Kidney epithelial cell (primary cell): ENCODE results near the gene SGO2. TPM values are rescaled to one million over a fixed set of nuclear protein-coding genes. Genes with fewer than 3 reads are reported as not detected.
A peak's percentile ranks its signal among the peaks of the same experiment; 100 is the strongest.

Source experiments
- DNase-seq: peaks from one replicate; pipeline ENCODE4 v3.0.0-alpha.2; 2010; ENCODE audit warnings: low read depth
- H3K27me3 ChIP-seq: 2 replicates; pipeline ENCODE4 v1.6.0; 2011; ENCODE audit warnings: low read length; ENCODE audit not compliant: control insufficient read depth, insufficient read depth
- H3K36me3 ChIP-seq: 2 replicates; pipeline ENCODE4 v1.5.1; 2011; ENCODE audit warnings: low read length; ENCODE audit not compliant: control insufficient read depth, insufficient read depth
- H3K4me3 ChIP-seq: 2 replicates; pipeline ENCODE4 v1.5.1; 2011; ENCODE audit warnings: low read depth, mild to moderate bottlenecking, control low read depth, low read length
- total RNA-seq: library from RNA; depleted of rRNA; stranded (reverse); fragments of >200 nt; gene quantifications from 2 replicates; pipeline ENCODE4 v1.2.3, GENCODE V29; 2015
- TF ChIP-seq, protein P1 (sequence below): IDR thresholded peaks from 2 replicates; pipeline ENCODE4 v1.5.1; 2011; ENCODE audit warnings: mild to moderate bottlenecking, moderate library complexity, low read length, control low read depth, inconsistent platforms; ENCODE audit not compliant: insufficient read depth, poor library complexity, severe bottlenecking

Gene SGO2
- total RNA-seq, 1 donor from 2014 or later: 5.4 TPM

DNA sequence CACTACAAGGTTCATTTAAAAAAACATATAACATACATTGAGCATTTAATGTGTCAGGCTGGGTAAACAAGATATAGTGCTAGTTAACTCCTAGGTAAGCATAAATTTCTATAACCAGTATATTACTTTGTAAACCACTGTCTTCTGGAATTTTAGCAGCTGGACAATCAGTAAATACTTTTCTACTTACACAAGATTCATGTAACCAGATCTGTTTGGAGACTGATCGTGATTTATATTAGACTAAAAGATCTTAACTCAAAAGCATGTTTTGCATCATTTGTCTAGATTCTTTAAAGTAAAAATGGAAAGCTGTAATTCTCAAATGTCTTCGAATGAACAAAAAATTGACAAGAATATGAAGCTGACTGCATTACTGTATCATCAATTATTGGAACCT lies 941 bp upstream of the SGO2 start:
- H3K4me3 ChIP-seq: no peak overlapping the region
- no peaks in the 10 kb centered on the region for H3K27me3 ChIP-seq
- TF ChIP-seq, protein P1, sequence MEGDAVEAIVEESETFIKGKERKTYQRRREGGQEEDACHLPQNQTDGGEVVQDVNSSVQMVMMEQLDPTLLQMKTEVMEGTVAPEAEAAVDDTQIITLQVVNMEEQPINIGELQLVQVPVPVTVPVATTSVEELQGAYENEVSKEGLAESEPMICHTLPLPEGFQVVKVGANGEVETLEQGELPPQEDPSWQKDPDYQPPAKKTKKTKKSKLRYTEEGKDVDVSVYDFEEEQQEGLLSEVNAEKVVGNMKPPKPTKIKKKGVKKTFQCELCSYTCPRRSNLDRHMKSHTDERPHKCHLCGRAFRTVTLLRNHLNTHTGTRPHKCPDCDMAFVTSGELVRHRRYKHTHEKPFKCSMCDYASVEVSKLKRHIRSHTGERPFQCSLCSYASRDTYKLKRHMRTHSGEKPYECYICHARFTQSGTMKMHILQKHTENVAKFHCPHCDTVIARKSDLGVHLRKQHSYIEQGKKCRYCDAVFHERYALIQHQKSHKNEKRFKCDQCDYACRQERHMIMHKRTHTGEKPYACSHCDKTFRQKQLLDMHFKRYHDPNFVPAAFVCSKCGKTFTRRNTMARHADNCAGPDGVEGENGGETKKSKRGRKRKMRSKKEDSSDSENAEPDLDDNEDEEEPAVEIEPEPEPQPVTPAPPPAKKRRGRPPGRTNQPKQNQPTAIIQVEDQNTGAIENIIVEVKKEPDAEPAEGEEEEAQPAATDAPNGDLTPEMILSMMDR: no peak
- no peaks in the 10 kb centered on the region for H3K36me3 ChIP-seq
- DNase-seq: no peak

DNA sequence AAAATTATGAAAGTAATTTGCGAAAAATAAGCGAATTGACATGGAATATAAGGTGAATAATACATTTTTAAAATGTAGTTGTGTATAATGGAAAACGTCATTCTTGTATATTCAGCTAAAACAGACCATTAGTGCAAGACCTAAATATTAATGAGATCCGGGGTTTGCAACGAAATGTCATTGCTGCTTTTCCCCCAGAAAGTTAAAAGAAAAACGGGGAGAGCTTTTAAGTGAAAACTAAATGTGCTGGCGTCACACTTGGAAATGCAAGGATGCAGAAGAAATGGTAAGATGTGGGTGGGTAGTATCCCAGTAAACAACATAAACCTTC lies 491 bp upstream of the SGO2 start:
- Histone ChIP-seq H3K36me3 (no peaks in the 10 kb centered on the region), H3K4me3 (peak overlapping the region; percentile 63), H3K27me3 (no peaks in the 10 kb centered on the region)
- no peak for DNase-seq
- TF ChIP-seq, protein P1: no peak

DNA sequence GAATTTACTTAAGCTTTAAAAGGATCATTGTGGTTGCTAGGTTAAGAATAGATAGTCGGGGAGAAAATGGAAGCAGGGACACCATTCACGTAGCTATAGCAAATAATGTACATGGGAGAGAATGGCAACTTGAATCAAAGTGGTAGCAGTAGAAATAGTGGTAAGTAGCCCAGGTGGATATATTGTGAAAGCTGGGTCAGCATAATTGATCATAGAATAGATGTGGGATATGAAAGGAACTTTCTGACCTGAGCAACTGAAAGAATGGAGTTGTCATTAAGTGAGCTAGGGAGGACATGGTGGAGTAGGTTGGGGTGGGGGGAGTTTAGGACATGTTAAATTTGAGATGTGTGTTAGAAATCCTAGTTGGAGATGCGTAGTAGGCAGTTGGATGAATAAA lies 2.2 kb downstream of the SGO2 start:
- TF ChIP-seq, protein P1: no peak
- no peak for DNase-seq
- H3K27me3 ChIP-seq: no peaks in the 10 kb centered on the region
- no peaks in the 10 kb centered on the region for H3K36me3 ChIP-seq
- H3K4me3 ChIP-seq: no peak overlapping the region

DNA sequence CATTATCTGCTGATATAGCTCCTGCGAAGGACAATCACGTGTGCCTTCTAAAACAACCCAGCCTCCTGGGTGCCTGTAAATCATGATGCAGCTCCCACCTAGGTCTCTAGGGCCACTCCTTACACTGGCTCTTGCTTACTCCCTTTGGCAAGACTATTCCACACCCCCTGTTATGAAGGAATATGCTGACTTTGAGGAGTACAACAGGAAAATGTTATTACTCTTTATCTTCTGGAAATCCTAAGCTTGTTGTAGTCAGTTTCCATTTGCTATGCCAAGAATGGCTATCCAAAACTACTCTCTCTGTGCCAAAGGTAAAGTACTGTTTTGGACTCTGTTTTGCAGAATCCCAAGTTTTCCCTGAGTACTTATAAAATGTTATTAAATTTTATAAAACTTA lies 7.7 kb downstream of the SGO2 start:
- H3K36me3 ChIP-seq: no peaks in the 10 kb centered on the region
- DNase-seq: no peak
- no peaks in the 10 kb centered on the region for H3K27me3 ChIP-seq
- TF ChIP-seq, protein P1: no peak
- H3K4me3 ChIP-seq: no peak overlapping the region

DNA sequence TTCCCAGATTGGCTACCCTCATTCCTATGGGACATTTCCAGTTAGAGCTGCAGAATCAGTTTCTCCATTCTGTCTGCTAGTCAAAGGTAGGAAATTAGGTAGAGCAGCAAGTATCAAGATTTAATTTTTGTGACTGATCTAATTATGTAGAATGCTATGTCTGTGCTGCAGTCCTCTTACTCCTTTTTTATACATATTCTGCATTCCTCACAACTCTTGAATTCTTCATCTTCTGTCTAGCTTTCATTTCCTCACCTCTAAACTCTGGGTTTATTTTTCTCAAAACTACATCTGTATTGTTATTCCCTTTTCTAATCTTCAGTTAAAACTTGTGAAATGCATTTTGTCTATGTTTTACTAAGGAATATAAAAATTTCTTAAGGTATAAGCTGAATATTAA lies 8.6 kb downstream of the SGO2 start:
- Histone ChIP-seq H3K4me3 (no peak overlapping the region), H3K27me3 (no peaks in the 10 kb centered on the region), H3K36me3 (no peaks in the 10 kb centered on the region)
- TF ChIP-seq, protein P1: no peak
- no peak for DNase-seq

DNA sequence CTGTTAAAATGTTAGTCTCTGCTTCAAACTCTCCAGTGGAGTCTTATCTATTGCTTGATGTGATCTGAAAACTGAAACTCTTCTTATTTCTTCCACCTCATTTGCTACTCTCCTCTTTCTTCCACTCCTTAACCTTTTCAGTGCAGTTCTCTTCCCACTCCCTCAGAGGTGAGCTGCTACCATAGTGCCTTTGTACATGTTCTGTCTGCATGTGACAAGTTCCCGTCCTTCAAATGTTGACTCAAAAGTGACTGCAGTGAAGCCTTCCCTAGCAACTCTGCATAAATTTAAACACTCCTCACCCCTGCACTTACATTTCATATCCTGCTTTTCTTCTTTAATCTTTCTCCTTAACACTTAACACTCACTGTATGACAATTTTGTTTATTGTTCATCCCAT lies 12.1 kb downstream of the SGO2 start:
- DNase-seq: no peak
- Histone ChIP-seq H3K27me3 (no peaks in the 10 kb centered on the region), H3K4me3 (no peak overlapping the region), H3K36me3 (no peaks in the 10 kb centered on the region)
- TF ChIP-seq, protein P1: no peak
